SU-DHL-6 (cell line): Measurements from ENCODE around the gene TGFA.
"Not testable (repeated sequence)": the region's sequence is repeated elsewhere in the genome, so short reads cannot be mapped to it uniquely, and the experiment has no call there.

Source experiments
- H2AFZ ChIP-seq: fragments of 200-600 bp; sonication (generic); 2 replicates; pipeline ENCODE4 v1.6.1; 2014; ENCODE audit warnings: low read depth, mild to moderate bottlenecking, moderate library complexity, mixed read lengths, antibody characterized with exemption, low read length; ENCODE audit not compliant: severe bottlenecking
- H3F3A ChIP-seq: fragments of 200-600 bp; shearing (Covaris generic); 2 replicates; pipeline ENCODE4 v1.6.0; 2016; ENCODE audit warnings: antibody characterized with exemption, mild to moderate bottlenecking; ENCODE audit not compliant: insufficient read depth
- H3K27ac ChIP-seq: fragments of 200-600 bp; sonication (generic); 2 replicates; pipeline ENCODE4 v1.5.1; 2016; ENCODE audit warnings: low read depth, mild to moderate bottlenecking, low read length, moderate library complexity, mixed read lengths
- H3K27me3 ChIP-seq: fragments of 200-600 bp; sonication (generic), shearing (Covaris generic); 2 replicates; pipeline ENCODE4 v1.6.0; 2014; ENCODE audit warnings: mild to moderate bottlenecking, low read length
- H3K36me3 ChIP-seq: fragments of 200-600 bp; sonication (generic); 2 replicates; pipeline ENCODE4 v1.6.1; 2014; ENCODE audit warnings: mild to moderate bottlenecking, low read length, mixed read lengths
- H3K4me2 ChIP-seq: fragments of 300-600, 200-600 bp; shearing (Covaris generic), sonication (generic); 2 replicates; pipeline ENCODE4 v1.6.0; 2014; ENCODE audit warnings: low read length, low read depth, mild to moderate bottlenecking; ENCODE audit not compliant: poor library complexity, severe bottlenecking
- H3K4me3 ChIP-seq: fragments of 200-600 bp; sonication (generic); 2 replicates; pipeline ENCODE4 v1.5.1; 2014; ENCODE audit warnings: antibody characterized with exemption, low read length, mild to moderate bottlenecking, mixed read lengths; ENCODE audit not compliant: insufficient read depth, poor library complexity, severe bottlenecking
- H3K79me2 ChIP-seq: fragments of 200-600 bp; sonication (generic); 2 replicates; pipeline ENCODE4 v1.6.1; 2014; ENCODE audit warnings: mild to moderate bottlenecking, low read length, moderate library complexity; ENCODE audit not compliant: insufficient read depth
- H3K9ac ChIP-seq: fragments of 200-600 bp; sonication (generic); 2 replicates; pipeline ENCODE4 v1.7.0; 2014; ENCODE audit warnings: mild to moderate bottlenecking, low read length
- H3K9me2 ChIP-seq: fragments of 200-600 bp; sonication (generic); replicated peaks from 2 replicates; pipeline ENCODE4 v1.6.1; 2014; ENCODE audit warnings: low read length; ENCODE audit not compliant: insufficient read depth
- H3K9me3 ChIP-seq: fragments of 200-600 bp; sonication (generic); 2 replicates; pipeline ENCODE4 v1.6.1; 2014; ENCODE audit warnings: low read length, mixed read lengths; ENCODE audit not compliant: insufficient read depth
- H4K20me1 ChIP-seq: fragments of 200-600 bp; sonication (generic); 2 replicates; pipeline ENCODE4 v1.6.1; 2014; ENCODE audit warnings: low read depth, mild to moderate bottlenecking, antibody characterized with exemption, low read length, moderate library complexity, mixed read lengths
- CTCF ChIP-seq: fragments of 200-600 bp; sonication (generic); IDR thresholded peaks from one replicate; pipeline ENCODE4 v1.5.1; 2017; ENCODE audit warnings: antibody characterized with exemption, mild to moderate bottlenecking, low read length, moderate library complexity; ENCODE audit not compliant: insufficient read depth, poor library complexity, severe bottlenecking
- EZH2phosphoT487 ChIP-seq: fragments of 200-600 bp; sonication (generic), shearing (Covaris generic); conservative IDR thresholded peaks from 2 replicates; pipeline ENCODE4 v1.6.1; 2018; ENCODE audit warnings: mild to moderate bottlenecking, antibody characterized with exemption, low read length, moderate library complexity, mixed read lengths

The TGFA gene

DNA sequence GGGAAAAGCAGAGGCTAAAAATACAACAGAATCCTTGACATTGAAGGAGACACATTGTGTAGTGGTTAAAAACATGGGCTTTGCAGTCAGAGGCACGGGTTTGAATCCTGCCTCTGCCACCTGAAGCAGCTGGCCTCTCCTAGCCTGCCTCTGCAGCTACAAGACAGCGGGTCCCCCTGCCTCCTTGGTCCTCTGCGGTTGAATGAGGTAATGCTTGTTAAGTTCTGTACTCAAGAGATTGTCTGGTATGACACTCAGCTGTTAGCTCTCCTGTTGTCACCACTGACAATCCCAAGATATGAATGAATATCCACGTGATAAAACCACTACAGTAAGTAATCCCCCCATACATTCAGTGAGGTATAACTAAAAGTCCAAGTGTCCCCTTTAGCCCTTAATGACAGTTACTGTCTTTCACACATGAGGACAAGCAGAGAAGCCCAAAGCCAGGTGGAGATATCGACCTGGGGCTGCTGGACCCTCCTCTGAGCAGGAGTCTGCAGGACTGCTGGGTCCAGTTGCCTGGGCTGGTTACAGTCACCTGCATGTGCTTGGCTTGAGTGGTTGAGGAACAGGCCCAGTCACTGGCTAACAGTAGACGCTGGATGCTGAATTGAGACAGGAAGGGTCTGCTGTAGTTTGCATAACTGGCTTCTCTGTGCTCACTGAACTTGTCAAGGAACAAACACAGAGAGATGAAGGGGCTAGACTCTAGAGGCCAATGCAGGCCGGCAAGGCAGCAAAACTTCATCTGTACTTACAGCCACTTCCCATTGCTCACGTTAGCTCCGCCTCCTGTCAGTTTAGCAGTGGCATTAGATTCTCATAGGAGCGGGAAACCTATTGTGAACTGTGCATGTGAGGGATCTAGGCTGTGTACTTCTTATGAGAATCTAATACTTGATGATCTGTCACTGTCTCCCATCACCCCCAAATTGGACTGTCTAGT, 85.5 kb downstream of the TGFA start:
- no peak for TF ChIP-seq EZH2phosphoT487
- TF ChIP-seq CTCF = no peak
- H3K36me3 ChIP-seq = no peaks in the 10 kb centered on the region
- no peak overlapping the region for H2AFZ ChIP-seq

GRCh38 chr2:70467237-70467636, 86.4 kb downstream of the TGFA start:
- H3K79me2 ChIP-seq = no peaks in the 10 kb centered on the region
- H3K4me3 ChIP-seq = no peak overlapping the region
- no peak for TF ChIP-seq EZH2phosphoT487
- no peak for TF ChIP-seq CTCF
- no peaks in the 10 kb centered on the region for H3K9me2 ChIP-seq
- no peak overlapping the region for H2AFZ ChIP-seq
- H4K20me1 ChIP-seq = no peaks in the 10 kb centered on the region
- no peak overlapping the region for H3K4me2 ChIP-seq
- no peak overlapping the region for H3K27ac ChIP-seq
- H3K9ac ChIP-seq = no peak overlapping the region
- no peaks in the 10 kb centered on the region for H3K9me3 ChIP-seq
- no peaks in the 10 kb centered on the region for H3K27me3 ChIP-seq
- H3K36me3 ChIP-seq = no peaks in the 10 kb centered on the region
- H3F3A ChIP-seq = no peaks in the 10 kb centered on the region

More for the DNA sequence above, 85.5 kb downstream of the TGFA start:
- H3K9ac ChIP-seq = no peak overlapping the region
- no peak overlapping the region for H3K4me2 ChIP-seq
- no peak overlapping the region for H3K4me3 ChIP-seq
- no peaks in the 10 kb centered on the region for H3K9me2 ChIP-seq
- no peaks in the 10 kb centered on the region for H3K27me3 ChIP-seq
- H3K27ac ChIP-seq = no peak overlapping the region
- no peaks in the 10 kb centered on the region for H3K79me2 ChIP-seq
- no peaks in the 10 kb centered on the region for H4K20me1 ChIP-seq
- H3K9me3 ChIP-seq = no peaks in the 10 kb centered on the region
- no peaks in the 10 kb centered on the region for H3F3A ChIP-seq

- H3K9me2 ChIP-seq, H3K36me3 ChIP-seq, H3K4me3 ChIP-seq, H2AFZ ChIP-seq, H3F3A ChIP-seq, H4K20me1 ChIP-seq, H3K27me3 ChIP-seq, H3K27ac ChIP-seq, H3K79me2 ChIP-seq, H3K4me2 ChIP-seq, H3K9me3 ChIP-seq, H3K9ac ChIP-seq: not testable (repeated sequence)
Observed at GRCh38 chr2:70466647-70467046, 87.0 kb downstream of the TGFA start.

- Histone ChIP-seq H3K9me2 (no peaks in the 10 kb centered on the region), H3K9ac (no peak overlapping the region), H3K36me3 (no peaks in the 10 kb centered on the region), H3K27me3 (no peaks in the 10 kb centered on the region), H3K27ac (no peak overlapping the region), H3K79me2 (no peaks in the 10 kb centered on the region), H3K4me3 (no peak overlapping the region), H3F3A (no peaks in the 10 kb centered on the region), H2AFZ (no peak overlapping the region), H4K20me1 (no peaks in the 10 kb centered on the region), H3K4me2 (no peak overlapping the region), H3K9me3 (no peaks in the 10 kb centered on the region)
- TF ChIP-seq CTCF (no peak), EZH2phosphoT487 (no peak)
Observed at GRCh38 chr2:70463997-70464396, 89.6 kb downstream of the TGFA start.
